HCT116 (cell line): ENCODE results near the gene VGF. TPM values are rescaled to one million over a fixed set of nuclear protein-coding genes. Genes with fewer than 3 reads are reported as not detected.

Source experiments
- ATAC-seq: fragments of 200-7000 bp; cut with Tn5 transposase; 2 replicates; pipeline ENCODE4 v1.9.1; 2020; ENCODE audit warnings: mild to moderate bottlenecking, moderate library complexity
- BruUV-seq: library from RNA; stranded (reverse); fragments of 400-500 nt; replicated peaks from 2 replicates; lab custom pipeline; 2021; lab: Mats Ljungman, UMichigan
- CTCF ChIA-PET: fragments of 300-600 bp; sonication (Branson Sonifier 250); formaldehyde crosslinking; loops from one replicate; lab custom pipeline; 2021; ENCODE audit warnings: antibody characterized with exemption; lab: Charles Lee
- POLR2A ChIA-PET: fragments of 300-600, 350-600 bp; sonication (Branson Sonifier 250); formaldehyde crosslinking; loops from one replicate; lab custom pipeline; 2021; ENCODE audit warnings: antibody characterized with exemption; lab: Charles Lee
- RAD21 ChIA-PET, 2 experiments: fragments of 300-600 bp; sonication (Branson Sonifier 250); formaldehyde crosslinking; loops; one replicate each; lab custom pipeline; 2023; ENCODE audit warnings: low total read pairs in 2 of 2; ENCODE audit not compliant: uncharacterized antibody in 2 of 2, unreplicated experiment in 2 of 2, low non-redundant PET in 1 of 2; lab: Charles Lee
- DNase-seq: peaks from one replicate; pipeline ENCODE4 v3.0.0-alpha.2; 2010; ENCODE audit warnings: low read depth, low spot score
- H2AFZ ChIP-seq: fragments of 200-600 bp; shearing (Covaris generic), sonication (generic); 2 replicates; pipeline ENCODE4 v1.6.1; 2017; ENCODE audit warnings: low read depth, mixed run types, mixed read lengths, antibody characterized with exemption, low read length; ENCODE audit not compliant: poor library complexity, severe bottlenecking
- H3K27ac ChIP-seq: 2 replicates; pipeline ENCODE4 v1.5.1; 2012; ENCODE audit warnings: low read depth, low read length
- H3K27me3 ChIP-seq: fragments of 200-600 bp; sonication (generic); 2 replicates; pipeline ENCODE4 v1.6.1; 2016; ENCODE audit warnings: mixed run types, low read length, mixed read lengths; ENCODE audit not compliant: insufficient read depth
- H3K36me3 ChIP-seq, 2 experiments: fragments of 200-500 bp in 1 of 2; fragments of 200-600 bp in 1 of 2; sonication (Bioruptor generic) in 1 of 2; sonication (generic) in 1 of 2; 2 replicates each; pipeline versions ENCODE4 v1.5.1 to v1.6.1; 2014 to 2016; ENCODE audit warnings: low read length in 2 of 2, inconsistent platforms in 1 of 2, mixed read lengths in 1 of 2, mixed run types in 1 of 2; ENCODE audit not compliant: insufficient read depth in 2 of 2, control insufficient read depth in 1 of 2
- H3K4me1 ChIP-seq, 2 experiments: fragments of 200-600 bp in 1 of 2; sonication (generic) in 1 of 2; 2 replicates each; pipeline versions ENCODE4 v1.5.1 to v1.6.1; 2012 to 2017; ENCODE audit warnings: low read length in 2 of 2, inconsistent platforms in 1 of 2, mild to moderate bottlenecking in 1 of 2, mixed read lengths in 1 of 2, mixed run types in 1 of 2, moderate library complexity in 1 of 2; ENCODE audit not compliant: insufficient read depth in 2 of 2, control insufficient read depth in 1 of 2
- H3K4me2 ChIP-seq: fragments of 200-600 bp; sonication (generic); 2 replicates; pipeline ENCODE4 v1.6.1; 2017; ENCODE audit warnings: mixed run types, low read length, mixed read lengths
- H3K4me3 ChIP-seq, 2 experiments: fragments of 200-600 bp in 1 of 2; sonication (generic) in 1 of 2; replicated peaks in 1 of 2; 2 replicates each; pipeline ENCODE4 v1.5.1; 2011 to 2016; ENCODE audit warnings: low read length in 2 of 2, control low read depth in 1 of 2, low read depth in 1 of 2, mild to moderate bottlenecking in 1 of 2, mixed read lengths in 1 of 2, mixed run types in 1 of 2
- H3K79me2 ChIP-seq: fragments of 200-600 bp; sonication (generic); 2 replicates; pipeline ENCODE4 v1.6.1; 2017; ENCODE audit warnings: mild to moderate bottlenecking, mixed run types, low read length, moderate library complexity, mixed read lengths; ENCODE audit not compliant: insufficient read depth
- H3K9ac ChIP-seq: fragments of 200-600 bp; sonication (generic); 2 replicates; pipeline ENCODE4 v1.6.1; 2016; ENCODE audit warnings: low read length, mixed read lengths
- H3K9me2 ChIP-seq: fragments of 200-600 bp; sonication (generic), shearing (Covaris generic); 2 replicates; pipeline ENCODE4 v1.6.1; 2017; ENCODE audit warnings: mixed run types, mild to moderate bottlenecking, moderate library complexity; ENCODE audit not compliant: insufficient read depth
- H3K9me3 ChIP-seq, 2 experiments: fragments of 200-500 bp in 1 of 2; fragments of 200-600 bp in 1 of 2; sonication (Bioruptor generic) in 1 of 2; sonication (generic) in 1 of 2; 2 replicates each; pipeline ENCODE4 v1.6.1; 2014 to 2017; ENCODE audit warnings: low read length in 2 of 2, mixed read lengths in 2 of 2, inconsistent platforms in 1 of 2, low read depth in 1 of 2, mild to moderate bottlenecking in 1 of 2, mixed run types in 1 of 2, moderate library complexity in 1 of 2; ENCODE audit not compliant: control insufficient read depth in 1 of 2, insufficient read depth in 1 of 2
- H4K20me1 ChIP-seq: fragments of 200-600 bp; sonication (generic), shearing (Covaris generic); 2 replicates; pipeline ENCODE4 v1.6.1; 2017; ENCODE audit warnings: mixed run types, mild to moderate bottlenecking, moderate library complexity; ENCODE audit not compliant: insufficient read depth
- ATF3 ChIP-seq: IDR thresholded peaks from 2 replicates; pipeline ENCODE4 v1.6.1; 2012
- ELF1 ChIP-seq: IDR thresholded peaks from 2 replicates; pipeline ENCODE4 v1.6.1; 2012; ENCODE audit warnings: low read depth, borderline replicate concordance
- RAD21 ChIP-seq: IDR thresholded peaks from 2 replicates; pipeline ENCODE4 v1.6.1; 2012; ENCODE audit warnings: low read depth, mild to moderate bottlenecking
- SRF ChIP-seq: IDR thresholded peaks from 2 replicates; pipeline ENCODE4 v1.6.1; 2012; ENCODE audit warnings: low read depth
- YY1 ChIP-seq: IDR thresholded peaks from 2 replicates; pipeline ENCODE4 v1.6.1; 2011; ENCODE audit warnings: low read length, low read depth, moderate library complexity, mild to moderate bottlenecking; ENCODE audit not compliant: insufficient replicate concordance; ENCODE audit errors: extremely low read depth
- ZBTB33 ChIP-seq: IDR thresholded peaks from 2 replicates; pipeline ENCODE4 v1.6.1; 2011; ENCODE audit warnings: mild to moderate bottlenecking, low read length, moderate library complexity; ENCODE audit not compliant: insufficient replicate concordance; ENCODE audit errors: extremely low read depth
- ZFX ChIP-seq: fragments of 450-650 bp; IDR thresholded peaks from 2 replicates; pipeline ENCODE4 v1.6.1; 2017
- intact Hi-C: fragments of 100-400 bp; cut with micrococcal nuclease; formaldehyde crosslinking; loops from 2 replicates; pipeline ENCODE4 v1.10.0; 2022
- total RNA-seq: library from RNA; stranded (reverse); gene quantifications from one replicate; pipeline ENCODE4 v1.2.1, GENCODE V29; 2021; ENCODE audit not compliant: unreplicated experiment

The VGF gene
- total RNA-seq, 1 experiment from 2014 or later = 43.2 TPM

- TF ChIP-seq RAD21 (no peak), SRF (no peak), ZBTB33 (no peak), ELF1 (no peak), ATF3 (no peak), YY1 (no peak), ZFX (no peak)
- H3K27ac ChIP-seq = no peak overlapping the region
- H3K79me2 ChIP-seq = no peaks in the 10 kb centered on the region
- POLR2A ChIA-PET = interaction anchor here (0.7 to 2.8 kb wide), 2 partner anchors 14 to 186 kb away, joined by 4 to 8 read pairs; no protein-coding TSS in a partner anchor
- H3K4me3 ChIP-seq = no peak overlapping the region
- CTCF ChIA-PET = interaction anchor here (1.5 to 2.2 kb wide), 3 partner anchors 14 to 46 kb away, joined by 3 to 13 read pairs (median 5); no protein-coding TSS in a partner anchor
- H3K9me3 ChIP-seq = no peaks in the 10 kb centered on the region
- H3K9me2 ChIP-seq = no peaks in the 10 kb centered on the region
- RAD21 ChIA-PET = no interaction called here
- H3K36me3 ChIP-seq = no peaks in the 10 kb centered on the region
- DNase-seq = no peak
- no peak overlapping the region for H3K9ac ChIP-seq
- no peaks in the 10 kb centered on the region for H3K27me3 ChIP-seq
- no peak for ATAC-seq
- no peaks in the 10 kb centered on the region for H4K20me1 ChIP-seq
- intact Hi-C loops = no loop called here
- no TSS peak for BruUV-seq
- no peak overlapping the region for H2AFZ ChIP-seq
- H3K4me1 ChIP-seq = peaks cover 63 to 99% of the 10 kb centered on the region in 2 experiments
- H3K4me2 ChIP-seq = peak overlapping the region; percentile 1; the same call in 1 of the 2 replicates
Observed at GRCh38 chr7:101123703-101124068, 41.7 kb downstream of the VGF start.
